ENCODE measurements around the gene CORO7.

GRCh38 chr16:4315186-4316107 is 100.9 kb downstream of the CORO7 start, which contains the start of gene GLIS2:
- TF ChIP-seq REST (IDR thresholded peaks at IDR 0.05; ENCODE audit: insufficient read depth in 1 of 2, low read depth in 2 of 2, low read length in 2 of 2) = no peak
- TF ChIP-seq POLR2AphosphoS5 (IDR thresholded peaks at IDR 0.05; ENCODE audit: low read depth, low read length) = no peak
- TF ChIP-seq FOXP2 (optimal IDR thresholded peaks at IDR 0.05; ENCODE audit: borderline replicate concordance, extremely low read depth, extremely low read length, insufficient read depth) = no peak
- no peak for TF ChIP-seq SIN3A (IDR thresholded peaks at IDR 0.05; ENCODE audit: borderline replicate concordance, insufficient read depth, low read length)

Measured in PFSK-1 (cell line).